GM18517 (cell line): Measurements from ENCODE around the gene SLC48A1.
A peak's percentile ranks its signal among the peaks of the same experiment; 100 is the strongest.

ENCODE experiments used
- ATAC-seq: cut with Tn5 transposase; IDR thresholded peaks from one replicate; pipeline ENCODE4 v1.9.1; 2021; ENCODE audit warnings: mild to moderate bottlenecking, moderate library complexity; ENCODE audit not compliant: unreplicated experiment

SLC48A1 gene

DNA sequence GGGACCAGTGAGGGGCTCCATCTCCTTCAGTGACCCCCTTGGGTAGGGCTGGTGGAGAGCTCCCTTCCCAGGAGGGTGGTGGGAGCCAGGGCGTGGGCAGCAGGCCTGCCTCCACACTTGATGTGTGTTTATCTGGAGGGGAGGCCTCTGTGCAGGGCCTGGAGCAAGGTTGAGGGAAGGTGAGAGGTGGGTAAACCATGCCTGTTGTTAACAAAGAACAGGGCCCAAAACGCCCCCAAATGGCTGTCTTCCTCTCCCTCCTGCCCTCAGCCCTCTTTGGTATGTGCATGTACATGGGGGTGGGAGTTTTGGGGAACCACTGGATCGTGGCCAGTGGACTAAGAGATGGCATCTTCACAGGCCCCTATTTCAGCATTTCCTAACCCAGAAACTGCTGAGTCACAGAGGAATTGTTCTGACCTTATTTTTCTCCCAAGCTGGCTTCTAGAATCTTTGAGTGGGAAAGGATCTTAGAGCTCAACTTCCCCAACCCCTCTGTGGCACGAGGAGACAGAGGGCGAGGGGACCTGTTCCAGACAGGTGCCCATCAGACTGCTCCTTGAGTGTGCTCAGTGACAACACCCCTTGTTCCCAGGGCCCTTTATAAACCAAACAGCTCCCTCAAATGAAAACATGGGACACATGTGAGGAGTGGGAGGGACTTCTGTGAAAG is 3.6 kb downstream of the SLC48A1 start:
- no peak for ATAC-seq

DNA sequence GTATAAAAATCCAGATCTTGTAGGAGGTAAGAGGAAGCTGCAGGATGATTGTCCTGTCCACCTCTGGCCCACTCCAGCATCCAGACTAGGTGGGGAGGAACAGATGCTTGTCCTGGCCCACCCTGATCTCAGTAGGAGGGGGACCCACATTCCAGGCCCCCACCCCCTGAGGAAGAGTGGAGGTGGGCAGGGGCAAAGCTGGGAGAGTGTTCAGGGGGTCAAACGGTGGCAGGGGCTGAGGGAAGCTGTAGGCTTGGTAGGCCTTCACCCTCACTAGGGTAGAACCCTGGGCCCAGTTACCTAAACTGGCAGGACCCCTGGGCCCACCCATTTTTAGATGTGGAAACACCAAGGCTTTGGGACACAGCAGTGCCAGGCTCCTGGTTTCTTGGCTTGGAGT is 4.1 kb downstream of the SLC48A1 start:
- ATAC-seq: no peak

DNA sequence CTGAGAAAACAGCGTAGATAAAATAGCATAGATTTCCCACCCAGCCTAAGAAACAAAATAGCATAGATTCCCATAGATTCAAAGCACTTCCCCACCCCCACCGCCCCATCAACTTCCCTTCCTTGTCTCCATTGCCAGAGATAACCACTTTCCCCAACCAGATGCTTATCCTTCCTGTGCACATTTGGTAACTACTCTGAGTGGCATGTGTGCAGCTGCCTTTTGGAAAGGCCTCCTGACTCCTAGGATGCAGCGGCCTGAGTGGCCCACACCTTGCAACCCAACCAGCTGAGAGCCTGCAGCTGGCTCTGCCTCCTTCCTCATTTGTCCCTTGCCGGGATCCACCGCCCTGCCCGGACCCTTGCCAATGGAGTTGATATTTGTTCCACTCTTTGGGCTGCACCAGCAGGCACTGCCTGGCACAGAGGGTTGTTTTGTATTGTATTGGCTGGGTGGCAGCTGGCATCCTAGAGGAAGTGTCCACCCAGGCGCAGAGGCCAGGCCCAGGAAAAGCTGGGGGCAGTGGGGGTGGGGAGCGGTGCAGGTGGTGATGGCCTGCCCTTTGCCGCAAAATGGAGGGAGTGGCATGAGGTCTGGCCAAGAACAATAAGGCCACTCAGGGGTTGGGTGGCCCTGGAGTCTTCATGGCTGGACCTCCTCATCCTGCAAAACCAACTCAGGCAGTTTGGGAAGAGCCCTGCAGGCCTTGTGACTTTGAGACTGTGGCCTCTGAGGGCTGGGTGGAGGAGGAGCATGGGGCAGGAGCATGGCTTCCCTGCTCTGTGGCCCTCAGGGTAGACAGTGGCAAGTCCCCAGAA is 4.9 kb downstream of the SLC48A1 start:
- no peak for ATAC-seq

DNA sequence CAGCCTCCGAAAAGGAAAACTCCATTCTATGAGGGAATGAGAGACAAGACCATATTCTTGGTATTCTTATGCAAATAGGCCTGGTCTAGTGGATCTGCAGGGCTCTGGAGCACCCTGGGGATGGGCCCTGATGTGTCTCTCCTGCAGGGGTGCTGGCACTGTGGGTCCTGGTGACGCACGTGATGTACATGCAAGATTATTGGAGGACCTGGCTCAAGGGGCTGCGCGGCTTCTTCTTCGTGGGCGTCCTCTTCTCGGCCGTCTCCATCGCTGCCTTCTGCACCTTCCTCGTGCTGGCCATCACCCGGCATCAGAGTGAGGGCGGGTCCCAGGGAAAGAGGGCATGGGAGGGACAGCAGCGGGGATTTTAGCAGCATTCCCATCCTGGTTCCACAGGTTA is 5.8 kb downstream of the SLC48A1 start:
- peak; percentile 5 for ATAC-seq

DNA sequence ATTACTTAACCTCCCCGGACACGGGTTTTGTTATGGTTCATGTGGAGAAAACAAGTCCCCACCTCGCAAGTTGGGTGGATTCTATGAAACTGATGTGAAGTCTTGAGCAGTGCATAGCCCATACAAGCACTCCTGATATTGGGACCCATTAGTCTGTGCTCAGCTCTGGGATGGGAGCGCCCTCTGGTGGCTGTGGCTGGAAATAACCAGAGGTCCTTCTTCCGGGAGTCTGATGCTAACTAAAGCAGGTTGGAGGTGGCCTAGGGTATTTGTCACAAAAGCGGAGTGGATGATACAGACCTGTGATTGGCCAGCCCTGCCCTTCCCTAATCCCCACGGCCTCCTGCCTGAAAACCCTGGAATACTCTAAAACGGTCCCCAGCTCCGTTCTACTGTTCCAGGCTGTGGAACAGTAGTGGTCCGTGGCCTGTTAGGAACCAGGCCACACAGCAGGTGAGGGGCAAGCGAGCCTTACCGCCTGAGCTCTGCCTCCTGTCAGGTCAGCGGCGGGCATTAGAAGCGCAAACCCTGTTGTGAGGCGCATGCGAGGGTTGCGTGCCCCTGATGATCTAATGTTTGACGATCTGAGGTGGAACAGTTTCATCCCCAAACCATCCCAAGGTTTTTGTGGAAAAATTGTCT is 6.4 kb downstream of the SLC48A1 start:
- peak; percentile 84 for ATAC-seq

DNA sequence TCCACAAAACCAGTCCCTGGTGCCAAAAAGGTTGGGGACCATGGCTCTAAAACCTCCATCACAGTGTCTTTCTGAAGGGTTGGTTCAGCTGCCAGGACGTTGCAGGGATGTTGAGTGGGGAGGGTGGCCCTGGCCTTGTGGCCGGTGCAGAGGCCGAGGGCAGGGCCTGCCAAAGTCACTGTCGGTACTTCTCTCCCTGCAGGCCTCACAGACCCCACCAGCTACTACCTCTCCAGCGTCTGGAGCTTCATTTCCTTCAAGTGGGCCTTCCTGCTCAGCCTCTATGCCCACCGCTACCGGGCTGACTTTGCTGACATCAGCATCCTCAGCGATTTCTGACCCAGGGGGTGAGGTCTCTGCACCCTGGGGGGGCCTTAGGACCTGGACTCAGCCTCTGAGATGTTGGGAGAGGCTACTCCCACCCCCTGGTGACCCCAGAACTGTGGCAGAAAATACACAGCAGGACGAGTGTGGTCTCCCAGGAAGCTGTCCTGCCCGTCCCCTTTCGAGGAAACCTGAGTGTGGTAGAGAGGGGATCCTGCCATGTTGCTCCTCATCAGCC is 7.0 kb downstream of the SLC48A1 start:
- no peak for ATAC-seq

DNA sequence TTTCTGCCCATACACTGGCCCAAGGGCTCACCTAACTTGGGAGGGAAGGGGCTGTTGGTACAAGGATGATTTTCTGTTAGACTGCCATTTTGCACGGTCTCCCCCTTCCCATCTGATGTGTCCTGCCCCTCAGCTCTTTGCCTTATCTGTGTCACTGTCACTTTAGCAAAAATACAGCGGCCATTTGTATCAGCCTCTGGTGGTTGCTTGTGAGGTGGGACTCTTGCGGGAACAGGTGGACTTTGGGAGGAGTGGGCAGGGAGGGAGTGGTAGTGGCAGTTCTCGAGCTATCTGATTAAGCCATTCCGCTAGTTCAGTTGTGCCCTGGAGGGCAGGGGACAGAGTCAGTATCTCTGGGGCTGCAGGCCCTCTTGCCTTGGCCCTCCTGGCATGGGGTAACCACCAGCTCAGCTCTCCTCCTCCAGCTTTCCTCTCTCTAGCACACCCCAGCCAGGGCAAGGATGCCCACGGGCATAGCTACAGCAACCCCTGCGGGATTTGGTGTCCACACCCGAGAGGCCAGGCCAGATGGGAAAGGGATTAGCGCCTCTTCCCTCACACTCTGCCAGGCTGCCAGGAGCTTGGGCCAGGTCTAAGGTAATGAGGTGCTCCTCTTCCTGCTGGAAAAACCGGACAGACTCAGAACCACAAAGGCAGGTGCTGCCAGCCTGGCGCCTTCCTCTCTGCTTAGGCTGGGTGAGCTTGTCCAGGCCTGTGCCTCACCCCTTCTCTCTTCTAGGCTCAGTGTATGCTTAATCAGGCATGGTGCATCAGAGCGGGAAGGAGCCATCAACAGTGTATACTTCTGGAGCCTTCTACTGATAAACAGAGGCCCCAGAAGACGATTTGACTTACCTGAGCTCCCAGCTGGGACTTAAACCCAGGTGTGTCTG is 8.7 kb downstream of the SLC48A1 start:
- ATAC-seq: no peak

DNA sequence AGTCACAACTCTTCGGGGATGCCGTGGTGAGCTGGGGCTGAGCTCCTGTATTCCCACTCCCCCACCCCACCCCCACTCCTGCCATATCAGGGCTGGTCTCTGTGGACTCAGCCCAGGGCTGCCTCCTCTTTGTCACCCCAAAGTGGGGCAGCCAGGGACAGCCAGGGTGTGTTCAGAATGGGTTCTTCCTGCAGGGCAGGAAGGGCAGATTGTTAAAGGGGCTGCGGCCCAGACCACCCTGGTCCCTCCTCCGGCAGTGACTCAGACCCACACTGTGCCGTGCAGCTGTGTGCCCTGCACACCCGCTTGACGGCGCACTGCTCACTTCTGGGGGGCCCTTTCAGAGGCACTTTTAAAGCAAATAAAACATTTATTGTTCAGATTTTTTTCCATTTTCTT is 9.3 kb downstream of the SLC48A1 start:
- ATAC-seq: no peak

DNA sequence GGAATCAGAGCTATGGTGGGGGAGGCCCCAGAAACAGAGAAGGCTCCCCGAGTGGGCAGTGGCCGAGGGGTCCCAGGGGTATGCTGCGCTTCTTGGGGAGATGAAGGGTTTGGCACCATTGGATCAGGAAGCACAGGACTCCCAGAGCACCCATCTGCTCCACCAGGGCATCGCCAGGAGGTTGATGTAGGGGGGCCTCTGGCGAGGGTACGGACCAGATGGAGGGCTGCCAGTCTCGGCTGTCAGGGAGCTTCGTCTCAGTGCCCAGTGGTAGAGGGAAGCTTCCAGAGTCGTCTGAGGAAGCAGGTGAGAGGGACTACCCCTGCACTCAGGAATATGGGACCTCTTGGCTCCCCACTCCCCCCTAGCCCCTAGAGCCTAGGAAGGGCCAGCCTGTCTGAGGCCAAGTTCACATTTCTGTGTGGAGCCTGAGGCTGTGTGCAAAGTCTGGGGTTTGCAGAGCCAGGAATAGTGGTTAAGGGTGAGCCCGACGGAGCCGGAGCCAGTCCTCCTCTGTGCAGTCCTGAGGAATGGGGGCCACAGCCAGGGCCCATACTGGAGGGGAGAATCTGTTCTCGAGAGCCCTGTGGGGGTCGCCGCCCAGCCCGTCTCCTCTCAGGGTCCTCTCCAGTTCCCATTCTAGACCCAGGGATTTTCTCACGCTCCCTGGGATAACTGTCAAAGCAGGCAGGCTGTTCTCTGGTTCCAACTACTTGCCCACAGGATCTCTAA is 10.2 kb downstream of the SLC48A1 start:
- no peak for ATAC-seq

DNA sequence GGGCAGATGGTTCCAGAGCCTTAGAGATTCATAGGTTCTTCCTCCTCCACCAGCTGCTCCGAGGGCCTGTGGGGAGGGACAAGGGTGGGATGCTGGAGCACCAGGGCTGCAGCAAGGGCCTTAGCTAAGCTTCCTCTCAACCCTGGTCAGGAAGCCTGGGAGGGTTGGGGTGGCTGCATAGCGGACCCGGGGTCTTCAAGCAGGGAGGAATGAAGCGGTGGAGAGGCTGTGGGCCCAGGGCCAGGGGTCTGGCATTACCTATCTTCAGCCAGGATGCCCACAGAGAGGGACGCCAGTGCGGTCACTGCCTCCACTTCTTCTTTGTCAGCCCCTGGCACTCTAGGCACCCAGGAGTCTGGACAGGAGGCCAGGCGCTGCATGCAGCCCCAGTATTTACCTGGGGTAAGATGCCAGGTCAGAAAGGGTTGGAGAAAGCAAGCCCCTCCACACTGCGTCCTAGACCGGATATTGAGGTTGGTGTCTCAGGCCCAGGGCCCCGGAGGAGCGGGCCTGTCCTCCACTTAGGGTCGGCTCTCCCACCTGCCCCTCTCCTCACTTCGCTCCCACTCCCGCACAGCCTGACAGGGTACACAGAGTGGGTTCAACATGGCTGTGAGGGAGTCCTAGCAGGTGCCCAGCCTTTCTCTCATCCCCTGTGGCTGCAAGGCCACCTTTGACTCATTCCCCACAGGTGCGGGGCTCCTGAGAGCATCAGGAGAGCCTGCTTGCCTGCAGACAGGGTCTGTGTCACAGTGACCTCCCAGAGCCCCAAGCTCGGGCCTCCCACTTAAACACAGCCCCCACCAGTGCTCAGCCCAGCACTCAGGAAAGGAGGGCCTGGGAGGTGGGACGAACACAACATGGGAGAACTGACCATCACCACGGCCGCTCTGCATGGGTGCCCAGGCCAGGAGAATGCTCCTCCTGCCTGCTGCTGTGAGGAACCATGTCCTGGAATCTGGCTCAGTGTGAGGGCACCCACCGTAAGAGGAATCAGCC is 11.1 kb downstream of the SLC48A1 start:
- ATAC-seq: no peak

DNA sequence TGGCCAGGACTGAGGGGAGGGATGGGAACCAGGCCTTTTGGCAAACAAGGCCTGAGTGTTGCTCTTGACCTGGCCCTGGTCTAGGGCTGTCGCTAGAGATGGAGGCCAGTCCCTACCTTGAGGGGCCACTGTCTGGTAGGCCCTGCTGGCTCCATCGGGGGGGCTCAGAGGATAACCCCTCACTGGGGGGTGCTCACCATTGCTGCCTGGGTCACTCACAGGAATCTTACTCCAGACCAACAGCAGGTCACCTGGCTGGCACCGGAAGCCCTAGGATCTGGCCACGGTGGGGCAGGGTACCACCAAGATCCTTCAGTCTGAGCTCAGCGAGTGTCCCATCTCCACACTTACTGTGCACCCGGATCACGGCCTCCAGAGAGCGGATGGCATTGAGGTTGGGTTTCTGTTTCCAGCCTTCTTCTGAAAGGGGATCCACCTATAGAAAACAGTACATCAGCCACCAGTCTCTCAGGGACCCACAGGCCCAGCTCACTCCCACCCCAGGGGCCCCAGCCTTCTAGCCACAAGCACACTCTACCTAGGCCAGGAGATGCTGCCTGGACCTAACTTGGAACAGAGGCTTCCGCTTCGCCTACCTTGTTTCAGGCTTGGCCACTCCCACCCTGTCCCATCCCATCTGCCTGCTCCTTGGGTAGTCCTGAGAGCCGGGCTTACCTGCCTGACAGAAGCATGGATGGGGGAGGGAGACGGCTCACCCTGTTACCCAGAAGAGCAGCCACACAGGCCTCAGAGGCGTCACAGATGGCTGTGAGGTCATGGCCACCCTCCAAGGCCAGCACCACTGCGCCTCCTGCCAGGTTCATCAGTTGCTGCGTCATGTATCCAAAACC is 12.2 kb downstream of the SLC48A1 start:
- no peak for ATAC-seq

DNA sequence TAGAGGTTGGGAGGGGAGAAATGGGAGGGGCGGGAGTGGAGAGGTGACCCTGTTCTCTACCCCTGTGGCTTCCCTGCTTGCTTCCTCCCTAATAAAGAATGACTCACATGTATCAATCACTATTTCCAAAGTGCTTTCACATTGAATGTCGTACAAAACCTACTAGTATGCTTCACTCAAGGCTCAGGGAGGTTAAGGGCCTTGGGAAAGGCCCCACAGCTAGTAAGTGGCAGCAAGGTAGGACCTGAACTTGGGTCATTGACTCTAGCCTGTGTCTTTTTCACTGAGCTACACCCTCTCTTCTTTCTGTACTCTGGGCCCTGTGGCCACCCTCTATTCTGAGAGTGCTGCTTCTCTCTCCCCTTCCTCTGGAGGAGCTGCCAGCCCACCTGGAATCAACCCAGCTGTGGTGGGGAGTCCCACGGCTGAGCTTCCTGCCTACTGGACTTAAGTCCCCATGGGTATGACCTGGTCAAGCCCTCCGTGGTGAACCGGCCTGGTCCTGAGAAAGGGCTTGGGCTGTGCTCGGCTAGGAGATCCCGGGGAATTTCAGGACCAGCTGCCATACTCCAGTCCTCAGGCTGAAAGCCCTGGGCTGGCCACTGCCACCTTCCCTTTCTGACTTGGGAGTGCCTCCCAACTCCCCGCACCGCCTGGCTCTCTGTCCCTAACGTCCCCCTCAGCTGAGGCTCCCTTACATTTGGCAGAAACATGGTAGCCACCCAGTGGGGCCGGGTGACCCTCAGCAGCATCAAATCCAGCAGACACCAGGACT is 13.0 kb downstream of the SLC48A1 start:
- ATAC-seq: no peak

DNA sequence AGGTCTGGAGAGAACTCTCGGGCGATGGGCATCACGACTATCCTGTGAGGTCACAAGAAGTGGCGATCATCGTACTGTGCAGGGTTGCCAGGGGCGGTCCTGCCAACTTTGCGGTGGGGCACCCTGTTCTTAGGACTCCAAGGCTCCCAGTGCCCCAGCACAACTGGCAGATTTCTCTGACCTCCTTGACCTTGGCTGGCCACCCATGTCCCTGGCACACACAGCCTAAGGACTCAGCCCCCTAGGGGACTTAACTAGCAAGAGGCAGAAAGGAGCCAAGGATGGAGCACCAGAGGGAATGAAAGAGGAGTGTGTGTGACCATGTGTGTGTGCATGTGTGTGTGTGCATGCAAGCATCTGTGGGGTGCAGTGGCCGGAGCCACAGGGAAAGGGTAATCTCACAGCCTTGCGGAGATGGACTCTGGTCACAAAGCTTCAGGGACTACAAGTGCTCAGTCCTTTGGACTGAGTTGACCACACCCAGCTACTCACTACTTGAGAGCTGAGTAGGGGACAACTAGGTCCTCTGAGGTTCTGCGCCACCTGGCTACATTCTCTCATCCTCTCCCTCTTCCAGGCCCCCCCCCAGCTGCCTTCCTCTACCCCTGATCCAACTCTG is 13.7 kb downstream of the SLC48A1 start:
- ATAC-seq: no peak

DNA sequence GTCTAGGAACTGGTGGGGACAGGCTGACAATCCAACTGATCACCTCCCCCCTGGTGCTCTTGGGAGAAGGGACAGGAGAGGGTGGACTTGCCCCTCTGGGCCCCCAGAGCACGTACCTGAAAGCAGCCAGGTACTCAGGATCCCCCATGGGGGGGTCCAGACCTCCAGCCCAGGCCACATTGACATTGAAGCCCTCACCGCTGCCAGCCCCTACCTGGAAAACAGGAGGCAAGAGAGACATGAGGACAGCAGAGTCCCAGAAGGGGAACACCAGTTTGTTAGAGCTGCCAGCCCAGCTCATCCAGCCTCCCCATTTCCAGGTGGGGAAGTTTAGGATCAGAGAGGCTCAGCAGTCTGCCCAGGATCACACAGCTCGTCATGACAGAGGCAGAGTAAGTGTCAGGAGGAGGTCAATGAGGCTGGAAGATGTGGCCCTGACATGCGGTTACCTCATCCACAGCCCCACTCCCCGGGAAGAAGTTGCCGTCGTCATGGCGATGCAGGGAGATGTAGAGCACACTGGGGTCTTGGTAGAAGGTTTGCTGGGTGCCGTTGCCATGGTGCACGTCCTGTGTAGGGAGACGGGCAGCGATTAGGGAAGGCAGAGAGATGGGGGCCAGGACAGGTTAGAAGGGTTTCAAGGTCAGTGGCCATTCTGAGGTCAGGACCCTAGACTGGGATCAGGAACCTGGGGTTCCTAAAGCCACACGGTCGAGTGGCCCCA is 14.7 kb downstream of the SLC48A1 start:
- no peak for ATAC-seq

DNA sequence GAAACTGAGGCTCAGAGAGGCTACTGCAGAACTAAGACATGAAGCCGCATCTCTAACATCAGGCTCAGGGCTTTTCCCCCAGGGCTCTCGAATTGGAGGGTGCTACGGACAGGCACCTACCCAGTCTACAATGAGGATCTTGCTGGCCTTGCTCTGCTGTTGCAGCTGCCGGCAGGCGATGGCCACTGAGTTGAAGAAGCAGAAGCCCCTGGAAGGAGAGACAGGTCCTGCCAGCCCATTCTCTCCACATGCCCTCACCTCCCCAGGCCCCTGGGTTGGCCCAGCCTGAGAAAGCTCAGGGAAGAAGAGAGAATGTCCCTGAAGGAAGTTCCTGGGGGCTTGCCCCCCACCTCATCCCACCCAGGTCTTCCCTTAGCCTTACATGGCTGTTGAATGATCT is 16.1 kb downstream of the SLC48A1 start:
- ATAC-seq: no peak
